CD14-positive monocyte (primary cell): ENCODE measurements around the gene GGT7. TPM values are rescaled to one million over a fixed set of nuclear protein-coding genes. Genes with fewer than 3 reads are reported as not detected.

Experiments
- DNase-seq, 3 donors: peaks; one replicate each; pipeline ENCODE4 v3.0.0-alpha.2; 2011 to 2022
- H2AFZ ChIP-seq: 2 replicates; pipeline ENCODE4 v1.6.0; 2012; ENCODE audit warnings: mild to moderate bottlenecking, low read depth, low read length, inconsistent platforms; ENCODE audit not compliant: insufficient read depth, poor library complexity, severe bottlenecking
- H3K27ac ChIP-seq, 2 donors: 1 replicate in 1 of 2; 2 replicates in 1 of 2; pipeline ENCODE4 v1.5.1; 2012 to 2013; ENCODE audit warnings: low read length in 2 of 2, control low read depth in 1 of 2, inconsistent platforms in 1 of 2, low read depth in 1 of 2, mild to moderate bottlenecking in 1 of 2
- H3K27me3 ChIP-seq, 2 donors: one replicate each; pipeline versions ENCODE4 v1.6.0 to v1.6.1; 2011 to 2013; ENCODE audit warnings: low read length in 2 of 2; ENCODE audit not compliant: control insufficient read depth in 2 of 2, insufficient read depth in 2 of 2
- H3K36me3 ChIP-seq, 2 donors: replicated peaks in 1 of 2; 1 replicate in 1 of 2; 2 replicates in 1 of 2; pipeline versions ENCODE4 v1.5.1 to v1.6.1; 2012 to 2013; ENCODE audit warnings: low read length in 2 of 2, control low read depth in 1 of 2, inconsistent platforms in 1 of 2, mild to moderate bottlenecking in 1 of 2; ENCODE audit not compliant: insufficient read depth in 2 of 2, control insufficient read depth in 1 of 2
- H3K4me1 ChIP-seq, 2 donors: 1 replicate in 1 of 2; 2 replicates in 1 of 2; pipeline versions ENCODE4 v1.5.1 to v1.6.1; 2012 to 2013; ENCODE audit warnings: low read length in 2 of 2, control low read depth in 1 of 2, inconsistent platforms in 1 of 2, mild to moderate bottlenecking in 1 of 2, moderate library complexity in 1 of 2; ENCODE audit not compliant: insufficient read depth in 2 of 2, control insufficient read depth in 1 of 2
- H3K4me2 ChIP-seq: replicated peaks from 2 replicates; pipeline ENCODE3; 2012; ENCODE audit warnings: low read length, moderate library complexity, mild to moderate bottlenecking; ENCODE audit not compliant: poor library complexity, severe bottlenecking; ENCODE audit errors: extremely low read depth
- H3K4me3 ChIP-seq, 3 experiments: fragments of 200-600 bp in 1 of 3; sonication (generic) in 1 of 3; replicated peaks in 1 of 3; 1 replicate in 2 of 3; 2 replicates in 1 of 3; pipeline ENCODE4 v1.5.1; 2011 to 2013; ENCODE audit warnings: low read length in 3 of 3, mild to moderate bottlenecking in 3 of 3, control low read depth in 2 of 3, low read depth in 2 of 3, inconsistent platforms in 1 of 3, moderate library complexity in 1 of 3
- H3K79me2 ChIP-seq: 2 replicates; pipeline ENCODE4 v1.6.0; 2012; ENCODE audit warnings: mild to moderate bottlenecking, control low read depth, inconsistent platforms, low read length, moderate library complexity; ENCODE audit not compliant: insufficient read depth
- H3K9ac ChIP-seq: 2 replicates; pipeline ENCODE4 v1.6.0; 2017; ENCODE audit warnings: low read length, mild to moderate bottlenecking; ENCODE audit not compliant: insufficient read depth, poor library complexity, severe bottlenecking
- H3K9me3 ChIP-seq, 2 donors: replicated peaks in 1 of 2; 1 replicate in 1 of 2; 2 replicates in 1 of 2; pipeline versions ENCODE4 v1.5.1 to v1.6.1; 2012 to 2013; ENCODE audit warnings: low read length in 2 of 2, control low read depth in 1 of 2; ENCODE audit not compliant: control insufficient read depth in 1 of 2, insufficient read depth in 1 of 2
- H4K20me1 ChIP-seq: 2 replicates; pipeline ENCODE4 v1.6.0; 2012; ENCODE audit warnings: mild to moderate bottlenecking, low read length, control low read depth, moderate library complexity; ENCODE audit not compliant: insufficient read depth
- H3K27ac Mint-ChIP-seq, 7 donors: one replicate each; pipeline ENCODE4 v1.8.0; 2020; ENCODE audit warnings: mild to moderate bottlenecking in 7 of 7, mixed read lengths in 7 of 7, moderate library complexity in 6 of 7, inconsistent platforms in 2 of 7
- H3K27me3 Mint-ChIP-seq, 3 donors: one replicate each; pipeline ENCODE4 v1.8.0; 2021 to 2022; ENCODE audit warnings: low read depth in 3 of 3, mild to moderate bottlenecking in 3 of 3, mixed read lengths in 3 of 3, moderate library complexity in 3 of 3, inconsistent platforms in 1 of 3
- H3K36me3 Mint-ChIP-seq, 2 donors: one replicate each; pipeline ENCODE4 v1.8.0; 2020; ENCODE audit warnings: mixed read lengths in 2 of 2, inconsistent platforms in 1 of 2, mild to moderate bottlenecking in 1 of 2
- H3K4me1 Mint-ChIP-seq: one replicate; pipeline ENCODE4 v1.8.0; 2020; ENCODE audit warnings: mild to moderate bottlenecking, mixed read lengths
- H3K4me3 Mint-ChIP-seq, 2 donors: one replicate each; pipeline ENCODE4 v1.8.0; 2020; ENCODE audit warnings: mild to moderate bottlenecking in 2 of 2, mixed read lengths in 2 of 2, moderate library complexity in 1 of 2
- H3K9me3 Mint-ChIP-seq, 7 donors: one replicate each; pipeline ENCODE4 v1.8.0; 2020 to 2022; ENCODE audit warnings: mixed read lengths in 7 of 7, mild to moderate bottlenecking in 6 of 7, moderate library complexity in 6 of 7, inconsistent platforms in 2 of 7
- WGBS: methylation state at CpG from one replicate; pipeline ENCODE4 v1.1.5; 2013; ENCODE audit warnings: missing lambda C conversion rate; ENCODE audit not compliant: insufficient coverage; 5-methylcytosine and 5-hydroxymethylcytosine counted together
- intact Hi-C, 2 donors: fragments of 100-400 bp; cut with micrococcal nuclease; formaldehyde crosslinking; loops; one replicate each; pipeline versions ENCODE4 v1.15.0 to v1.15.1; 2023
- polyA plus RNA-seq, 3 donors: library from polyadenylated mRNA; depleted of rRNA in 1 of 3; unstranded in 2 of 3; stranded (reverse) in 1 of 3; fragments of 300-500 nt in 2 of 3; fragments of >200 nt in 1 of 3; fragmentation: Illumina TruSeq in 2 of 3; gene quantifications; 1 replicate in 2 of 3; 2 replicates in 1 of 3; pipeline ENCODE4 v1.2.3, GENCODE V29; 2012 to 2021
- TF ChIP-seq, protein P1 (sequence below): fragments of 200-600 bp; IDR thresholded peaks from one replicate; pipeline ENCODE4 v1.8.0; 2022; ENCODE audit warnings: antibody characterized with exemption, mild to moderate bottlenecking

GGT7 gene
- polyA plus RNA-seq, 3 donors, result 2.1 to 10.3 (median 2.4) TPM

DNA sequence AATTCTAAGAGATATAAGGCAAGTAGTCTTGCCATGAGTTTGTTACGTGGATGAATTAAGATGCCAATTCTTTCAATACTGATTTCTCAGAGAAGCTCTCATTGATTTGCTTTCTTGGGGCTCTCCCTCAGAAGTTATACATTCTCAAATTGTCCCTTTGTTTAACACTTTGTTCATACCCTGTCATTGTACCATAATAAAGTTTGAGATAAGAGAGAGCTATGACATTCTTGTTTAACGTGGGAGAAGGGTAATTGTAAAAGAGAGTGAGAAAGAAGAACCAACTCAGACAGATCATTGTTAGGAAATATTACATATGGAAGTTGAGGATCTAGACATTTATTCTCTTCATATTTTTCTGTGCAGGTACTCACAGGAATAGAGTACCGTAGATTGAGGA is 22.8 kb upstream of the GGT7 start:
- Histone ChIP-seq H3K4me2 (no peak overlapping the region), H3K36me3 (peaks cover 0 to 5% of the 10 kb centered on the region in 2 donors), H3K27me3 (no peaks in the 10 kb centered on the region), H2AFZ (no peak overlapping the region), H3K9ac (no peak overlapping the region), H4K20me1 (no peaks in the 10 kb centered on the region), H3K79me2 (peaks cover 44% of the 10 kb centered on the region), H3K4me1 (peaks cover 39 to 43% of the 10 kb centered on the region in 2 donors), H3K9me3 (no peaks in the 10 kb centered on the region), H3K27ac (no peak overlapping the region), H3K4me3 (no peak overlapping the region)
- Mint-ChIP-seq H3K27ac (peak overlapping the region in 3 of 7 donors; percentile 27 to 61 (median 38)), H3K4me3 (no peak overlapping the region), H3K27me3 (peaks cover 0 to 3% (median 0%) of the 10 kb centered on the region in 3 donors), H3K36me3 (peaks cover 15 to 28% of the 10 kb centered on the region in 2 donors), H3K4me1 (peaks cover 43% of the 10 kb centered on the region), H3K9me3 (peaks cover 0 to 2% (median 0%) of the 10 kb centered on the region in 7 donors)
- WGBS, result no CpG with 5 or more reads among the region's 3 CpGs
- intact Hi-C loops, result no loop called here
- TF ChIP-seq, protein P1, sequence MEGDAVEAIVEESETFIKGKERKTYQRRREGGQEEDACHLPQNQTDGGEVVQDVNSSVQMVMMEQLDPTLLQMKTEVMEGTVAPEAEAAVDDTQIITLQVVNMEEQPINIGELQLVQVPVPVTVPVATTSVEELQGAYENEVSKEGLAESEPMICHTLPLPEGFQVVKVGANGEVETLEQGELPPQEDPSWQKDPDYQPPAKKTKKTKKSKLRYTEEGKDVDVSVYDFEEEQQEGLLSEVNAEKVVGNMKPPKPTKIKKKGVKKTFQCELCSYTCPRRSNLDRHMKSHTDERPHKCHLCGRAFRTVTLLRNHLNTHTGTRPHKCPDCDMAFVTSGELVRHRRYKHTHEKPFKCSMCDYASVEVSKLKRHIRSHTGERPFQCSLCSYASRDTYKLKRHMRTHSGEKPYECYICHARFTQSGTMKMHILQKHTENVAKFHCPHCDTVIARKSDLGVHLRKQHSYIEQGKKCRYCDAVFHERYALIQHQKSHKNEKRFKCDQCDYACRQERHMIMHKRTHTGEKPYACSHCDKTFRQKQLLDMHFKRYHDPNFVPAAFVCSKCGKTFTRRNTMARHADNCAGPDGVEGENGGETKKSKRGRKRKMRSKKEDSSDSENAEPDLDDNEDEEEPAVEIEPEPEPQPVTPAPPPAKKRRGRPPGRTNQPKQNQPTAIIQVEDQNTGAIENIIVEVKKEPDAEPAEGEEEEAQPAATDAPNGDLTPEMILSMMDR, result no peak
- DNase-seq, result no peak

DNA sequence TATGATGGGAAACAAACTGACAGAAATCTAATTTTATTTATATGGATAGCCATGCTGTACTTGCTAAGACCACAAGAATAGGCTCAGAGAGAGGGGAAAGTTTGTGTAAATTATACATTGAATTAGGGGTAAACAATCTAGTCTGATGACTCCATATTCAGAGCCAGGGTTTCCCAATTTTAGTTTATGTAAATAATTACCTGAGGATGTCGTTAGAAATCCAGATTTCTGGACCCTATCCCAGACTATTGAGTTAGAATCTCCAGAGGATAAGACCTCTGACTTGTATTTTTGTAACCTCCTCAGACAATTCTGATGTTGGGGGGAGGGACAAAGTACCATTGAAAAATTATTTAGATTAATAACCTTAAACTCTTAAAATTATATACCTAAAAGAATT is 22.1 kb upstream of the GGT7 start:
- no peak for DNase-seq
- Histone ChIP-seq H3K27ac (no peak overlapping the region), H3K9ac (no peak overlapping the region), H3K36me3 (peaks cover 0 to 5% of the 10 kb centered on the region in 2 donors), H3K4me2 (no peak overlapping the region), H3K4me1 (peaks cover 37 to 43% of the 10 kb centered on the region in 2 donors), H3K9me3 (no peaks in the 10 kb centered on the region), H3K79me2 (peaks cover 42% of the 10 kb centered on the region), H2AFZ (no peak overlapping the region), H4K20me1 (no peaks in the 10 kb centered on the region), H3K4me3 (no peak overlapping the region), H3K27me3 (no peaks in the 10 kb centered on the region)
- intact Hi-C loops, result loop anchor here in 1 of 2 donors (5.0 kb wide), 1 partner anchor 63 kb away; the partner anchor contains the start of genes GSS and MYH7B
- Mint-ChIP-seq H3K27ac (no peak overlapping the region), H3K4me3 (no peak overlapping the region), H3K27me3 (peaks cover 0 to 3% (median 0%) of the 10 kb centered on the region in 3 donors), H3K36me3 (peaks cover 16 to 31% of the 10 kb centered on the region in 2 donors), H3K4me1 (peaks cover 43% of the 10 kb centered on the region), H3K9me3 (peaks cover 0 to 2% (median 0%) of the 10 kb centered on the region in 7 donors)
- WGBS, result no CpG with 5 or more reads among the region's 1 CpG
- TF ChIP-seq, protein P1, result no peak
